MCF 10A (cell line): Measurements from ENCODE around the gene DNAH10. TPM values are rescaled to one million over a fixed set of nuclear protein-coding genes. Genes with fewer than 3 reads are reported as not detected.

Experiments used
- BruUV-seq: library from RNA; stranded (reverse); fragments of 400-500 nt; replicated peaks from 2 replicates; lab custom pipeline; 2021; lab: Mats Ljungman, UMichigan
- CTCF ChIA-PET: fragments of 300-600 bp; sonication (Branson Sonifier 250); formaldehyde crosslinking; extraction: SDS; loops from one replicate; lab custom pipeline; 2021; ENCODE audit warnings: antibody characterized with exemption, inconsistent platforms; lab: Yijun Ruan, JAX
- POLR2A ChIA-PET: fragments of 300-600, 350-650 bp; sonication (Branson Sonifier 250); formaldehyde crosslinking; extraction: SDS; loops from one replicate; lab custom pipeline; 2020; ENCODE audit warnings: antibody characterized with exemption, inconsistent platforms; lab: Yijun Ruan, JAX
- DNase-seq: peaks from one replicate; pipeline ENCODE4 v3.0.0-alpha.2; 2018; ENCODE audit not compliant: unreplicated experiment
- H3K27ac Mint-ChIP-seq: one replicate; pipeline ENCODE4 v1.8.0; 2022; ENCODE audit warnings: mild to moderate bottlenecking, low read depth, mixed read lengths; ENCODE audit not compliant: unreplicated experiment
- H3K27me3 Mint-ChIP-seq: one replicate; pipeline ENCODE4 v1.8.0; 2022; ENCODE audit warnings: mixed read lengths; ENCODE audit not compliant: insufficient read depth, unreplicated experiment
- H3K36me3 Mint-ChIP-seq: one replicate; pipeline ENCODE4 v1.8.0; 2022; ENCODE audit warnings: mild to moderate bottlenecking, moderate library complexity, mixed read lengths; ENCODE audit not compliant: insufficient read depth, unreplicated experiment
- H3K4me1 Mint-ChIP-seq: one replicate; pipeline ENCODE4 v1.8.0; 2022; ENCODE audit warnings: mixed read lengths; ENCODE audit not compliant: insufficient read depth, unreplicated experiment
- H3K4me3 Mint-ChIP-seq: one replicate; pipeline ENCODE4 v1.8.0; 2022; ENCODE audit warnings: mild to moderate bottlenecking, moderate library complexity, mixed read lengths; ENCODE audit not compliant: unreplicated experiment
- H3K9me3 Mint-ChIP-seq: one replicate; pipeline ENCODE4 v1.8.0; 2022; ENCODE audit warnings: mixed read lengths; ENCODE audit not compliant: unreplicated experiment
- intact Hi-C: fragments of 100-400 bp; cut with micrococcal nuclease; formaldehyde crosslinking; loops from 2 replicates; pipeline ENCODE4 v1.14.1; 2022
- total RNA-seq: library from RNA; stranded (reverse); gene quantifications from 2 replicates; pipeline ENCODE4 v1.2.3, GENCODE V29; 2022
- TF ChIP-seq, protein P1 (sequence below): fragments of 200-600 bp; IDR thresholded peaks from one replicate; pipeline ENCODE4 v1.8.0; 2022; ENCODE audit warnings: antibody characterized with exemption, mild to moderate bottlenecking; ENCODE audit not compliant: unreplicated experiment

DNAH10 gene
- total RNA-seq, 1 experiment from 2014 or later = 0.21 TPM

DNA sequence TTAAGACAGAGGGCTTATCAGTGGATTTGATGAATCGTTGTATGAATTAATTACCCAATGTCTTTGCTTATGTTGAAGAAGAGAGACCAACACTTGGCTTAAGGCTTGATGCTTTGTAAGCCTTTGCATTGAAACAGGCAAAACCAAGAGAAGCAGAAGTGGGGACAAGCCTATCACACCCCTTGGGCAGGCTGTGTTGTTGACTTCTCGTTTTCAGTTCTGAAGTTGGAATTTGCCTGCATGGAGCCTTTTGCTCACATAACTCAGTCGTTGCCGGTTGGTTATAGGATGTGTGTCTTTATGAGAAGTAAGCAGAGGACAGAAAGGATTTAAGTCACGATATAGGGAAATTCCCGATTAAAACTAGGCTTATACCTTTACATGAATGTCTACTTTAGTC, 115.9 kb downstream of the DNAH10 start:
- no peak overlapping the region for H3K27ac Mint-ChIP-seq
- H3K27me3 Mint-ChIP-seq = peaks cover 45% of the 10 kb centered on the region
- TF ChIP-seq, protein P1, sequence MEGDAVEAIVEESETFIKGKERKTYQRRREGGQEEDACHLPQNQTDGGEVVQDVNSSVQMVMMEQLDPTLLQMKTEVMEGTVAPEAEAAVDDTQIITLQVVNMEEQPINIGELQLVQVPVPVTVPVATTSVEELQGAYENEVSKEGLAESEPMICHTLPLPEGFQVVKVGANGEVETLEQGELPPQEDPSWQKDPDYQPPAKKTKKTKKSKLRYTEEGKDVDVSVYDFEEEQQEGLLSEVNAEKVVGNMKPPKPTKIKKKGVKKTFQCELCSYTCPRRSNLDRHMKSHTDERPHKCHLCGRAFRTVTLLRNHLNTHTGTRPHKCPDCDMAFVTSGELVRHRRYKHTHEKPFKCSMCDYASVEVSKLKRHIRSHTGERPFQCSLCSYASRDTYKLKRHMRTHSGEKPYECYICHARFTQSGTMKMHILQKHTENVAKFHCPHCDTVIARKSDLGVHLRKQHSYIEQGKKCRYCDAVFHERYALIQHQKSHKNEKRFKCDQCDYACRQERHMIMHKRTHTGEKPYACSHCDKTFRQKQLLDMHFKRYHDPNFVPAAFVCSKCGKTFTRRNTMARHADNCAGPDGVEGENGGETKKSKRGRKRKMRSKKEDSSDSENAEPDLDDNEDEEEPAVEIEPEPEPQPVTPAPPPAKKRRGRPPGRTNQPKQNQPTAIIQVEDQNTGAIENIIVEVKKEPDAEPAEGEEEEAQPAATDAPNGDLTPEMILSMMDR = no peak
- POLR2A ChIA-PET = no interaction called here
- intact Hi-C loops = no loop called here
- H3K4me3 Mint-ChIP-seq = no peak overlapping the region
- no peaks in the 10 kb centered on the region for H3K4me1 Mint-ChIP-seq
- CTCF ChIA-PET = no interaction called here
- H3K9me3 Mint-ChIP-seq = peaks cover 9% of the 10 kb centered on the region
- no peak for DNase-seq
- BruUV-seq = no TSS peak
- no peaks in the 10 kb centered on the region for H3K36me3 Mint-ChIP-seq

DNA sequence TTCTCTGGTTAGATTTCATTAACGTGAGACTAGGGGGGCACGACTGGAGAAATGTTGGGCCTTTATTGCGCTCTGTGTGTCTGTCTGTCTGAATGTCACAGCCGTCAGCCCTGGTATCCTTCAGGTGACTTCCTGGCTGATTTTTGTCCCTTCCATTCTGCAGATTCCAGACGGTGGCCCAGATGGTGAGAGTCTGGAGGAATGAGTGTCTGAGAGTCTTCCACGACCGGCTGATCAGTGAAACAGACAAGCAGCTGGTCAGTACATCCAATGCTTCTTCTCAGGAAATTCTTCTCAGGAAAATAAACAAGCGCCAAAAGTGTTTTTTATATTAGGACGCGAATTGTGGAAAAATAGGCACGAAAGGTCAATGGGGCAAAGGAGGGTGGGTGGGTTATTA, 117.0 kb downstream of the DNAH10 start:
- CTCF ChIA-PET = no interaction called here
- Mint-ChIP-seq H3K27me3 (peaks cover 45% of the 10 kb centered on the region), H3K36me3 (no peaks in the 10 kb centered on the region), H3K4me1 (no peaks in the 10 kb centered on the region), H3K27ac (no peak overlapping the region), H3K4me3 (no peak overlapping the region), H3K9me3 (peaks cover 7% of the 10 kb centered on the region)
- TF ChIP-seq, protein P1 = no peak
- POLR2A ChIA-PET = interaction anchor here (0.8 kb wide), 1 partner anchor 591 kb away, joined by 3 read pairs; no protein-coding TSS in a partner anchor
- no TSS peak for BruUV-seq
- no peak for DNase-seq
- intact Hi-C loops = no loop called here

DNA sequence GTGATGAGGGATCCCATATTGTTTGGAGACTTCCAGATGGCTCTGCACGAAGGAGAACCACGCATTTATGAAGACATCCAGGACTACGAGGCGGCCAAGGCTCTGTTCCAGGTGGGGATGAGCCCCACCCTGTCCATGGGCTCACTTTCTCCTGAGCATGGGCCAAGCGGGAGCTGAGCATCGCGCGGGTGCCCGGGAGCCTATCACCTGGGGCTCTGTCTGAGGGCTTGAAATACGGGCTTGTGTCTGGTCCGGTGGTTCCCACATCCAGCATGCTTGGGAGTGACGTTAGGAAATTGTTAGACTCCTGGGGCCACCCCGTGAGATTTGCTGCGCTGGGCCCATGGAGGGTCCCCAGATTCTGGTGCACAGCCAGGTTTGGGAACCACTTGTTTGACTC, 117.6 kb downstream of the DNAH10 start:
- BruUV-seq = no TSS peak
- DNase-seq = no peak

DNA sequence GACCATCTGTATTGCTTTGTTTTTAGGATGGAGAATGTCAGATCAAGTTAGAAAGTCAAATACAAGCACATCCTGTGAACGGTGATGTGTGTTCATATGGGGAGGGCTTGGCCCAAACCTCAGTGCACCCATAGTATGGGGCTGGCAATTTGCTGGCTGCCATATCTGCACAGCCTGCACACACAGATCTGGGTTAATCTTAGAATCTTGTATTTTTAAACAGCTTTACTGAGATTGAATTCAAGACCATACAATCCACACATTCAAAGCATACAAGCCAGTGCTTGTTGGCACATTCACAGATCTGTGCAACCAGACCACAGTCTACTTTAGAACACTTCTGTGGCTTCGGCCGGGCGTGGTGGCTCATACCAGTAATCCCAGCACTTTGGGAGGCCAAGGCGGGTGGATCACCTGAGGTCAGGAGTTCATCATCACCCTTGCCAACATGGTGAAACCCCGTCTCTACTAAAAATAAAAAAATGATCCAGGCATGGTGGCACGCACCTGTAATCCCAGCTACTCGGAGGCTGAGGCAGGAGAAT, 120.1 kb downstream of the DNAH10 start:
- Mint-ChIP-seq H3K9me3 (no peaks in the 10 kb centered on the region), H3K4me3 (no peak overlapping the region), H3K27ac (no peak overlapping the region), H3K4me1 (peaks cover 11% of the 10 kb centered on the region), H3K27me3 (peaks cover 52% of the 10 kb centered on the region), H3K36me3 (no peaks in the 10 kb centered on the region)
- DNase-seq = no peak
- intact Hi-C loops = no loop called here
- ChIA-PET POLR2A (interaction anchor here (0.6 kb wide), 1 partner anchor 157 kb away, joined by 3 read pairs; no protein-coding TSS in a partner anchor), CTCF (no interaction called here)
- BruUV-seq = no TSS peak
- TF ChIP-seq, protein P1 = no peak

More for the DNA sequence above, 117.6 kb downstream of the DNAH10 start:
- TF ChIP-seq, protein P1 = no peak
- H3K4me3 Mint-ChIP-seq = no peak overlapping the region
- no peak overlapping the region for H3K27ac Mint-ChIP-seq
- peaks cover under 1% of the 10 kb centered on the region for H3K9me3 Mint-ChIP-seq
- H3K36me3 Mint-ChIP-seq = no peaks in the 10 kb centered on the region
- POLR2A ChIA-PET = no interaction called here
- H3K4me1 Mint-ChIP-seq = no peaks in the 10 kb centered on the region
- CTCF ChIA-PET = no interaction called here
- H3K27me3 Mint-ChIP-seq = peaks cover 40% of the 10 kb centered on the region
- intact Hi-C loops = no loop called here
